ENCODE results near the gene NEK7.

Gene NEK7

GRCh38 chr1:198283222-198283621 lies 126.4 kb downstream of the NEK7 start:
- Histone ChIP-seq H3F3A (ENCODE audit: insufficient read depth, low read length) (no peaks in the 10 kb centered on the region), H4K20me1 (ENCODE audit: insufficient read depth, low read length) (no peaks in the 10 kb centered on the region), H2AFZ (ENCODE audit: low read length) (no peak overlapping the region), H3K4me2 (ENCODE audit: low read depth, low read length) (no peak overlapping the region), H3K4me1 (ENCODE audit: low read length) (peaks cover 8% of the 10 kb centered on the region; the same call in 1 of the 2 replicates), H3K9me2 (replicated peaks; ENCODE audit: insufficient read depth, low read length) (no peaks in the 10 kb centered on the region), H3K9ac (ENCODE audit: low read length) (no peak overlapping the region), H3K4me3 (ENCODE audit: low read length) (no peak overlapping the region), H3K9me3 (replicated peaks; ENCODE audit: insufficient read depth, low read length) (no peaks in the 10 kb centered on the region), H3K27me3 (replicated peaks; ENCODE audit: insufficient read depth, low read length) (no peaks in the 10 kb centered on the region), H3K27ac (ENCODE audit: low read length) (no peak overlapping the region), H3K79me2 (ENCODE audit: low read length) (no peaks in the 10 kb centered on the region), H3K36me3 (replicated peaks; ENCODE audit: insufficient read depth, low read length) (no peaks in the 10 kb centered on the region)
- no peak for DNase-seq
- TF ChIP-seq EZH2 (optimal IDR thresholded peaks at IDR 0.05; ENCODE audit: low read depth, low read length) (no peak), CTCF (IDR thresholded peaks at IDR 0.05; ENCODE audit: low read length) (no peak), EZH2phosphoT487 (IDR thresholded peaks at IDR 0.05; ENCODE audit: low read length) (no peak)

DNA sequence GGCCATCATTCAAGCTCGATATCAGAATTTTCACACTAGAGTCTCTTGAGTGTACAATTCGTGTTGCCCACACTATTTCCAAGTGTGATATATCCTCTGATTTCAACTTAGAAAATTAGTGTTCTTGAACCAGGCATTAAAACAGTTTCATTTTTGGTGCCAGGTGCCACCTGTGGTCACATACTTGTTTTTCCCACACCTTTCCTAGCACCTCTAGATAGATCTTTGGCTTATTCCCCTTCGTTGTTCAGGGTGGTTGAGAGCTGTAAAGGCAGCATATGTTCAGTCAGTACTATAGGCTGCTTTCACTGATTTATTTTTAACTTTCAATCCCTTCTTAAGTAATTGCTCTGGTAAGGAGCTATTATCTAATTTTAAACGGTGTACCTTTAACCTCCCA lies 131.1 kb downstream of the NEK7 start:
- Histone ChIP-seq H3K4me3 (ENCODE audit: low read length) (no peak overlapping the region), H3K79me2 (ENCODE audit: low read length) (no peaks in the 10 kb centered on the region), H3K4me2 (ENCODE audit: low read depth, low read length) (no peak overlapping the region), H3K9ac (ENCODE audit: low read length) (no peak overlapping the region), H3K9me3 (replicated peaks; ENCODE audit: insufficient read depth, low read length) (no peaks in the 10 kb centered on the region), H3F3A (ENCODE audit: insufficient read depth, low read length) (no peaks in the 10 kb centered on the region), H3K27me3 (replicated peaks; ENCODE audit: insufficient read depth, low read length) (no peaks in the 10 kb centered on the region), H3K27ac (ENCODE audit: low read length) (no peak overlapping the region), H4K20me1 (ENCODE audit: insufficient read depth, low read length) (no peaks in the 10 kb centered on the region), H2AFZ (ENCODE audit: low read length) (no peak overlapping the region), H3K9me2 (replicated peaks; ENCODE audit: insufficient read depth, low read length) (no peaks in the 10 kb centered on the region), H3K36me3 (replicated peaks; ENCODE audit: insufficient read depth, low read length) (no peaks in the 10 kb centered on the region; the same call in 1 of the 2 replicates), H3K4me1 (ENCODE audit: low read length) (peaks cover 8% of the 10 kb centered on the region; the same call in 1 of the 2 replicates)
- DNase-seq = no peak
- TF ChIP-seq EZH2 (optimal IDR thresholded peaks at IDR 0.05; ENCODE audit: low read depth, low read length) (no peak), EZH2phosphoT487 (IDR thresholded peaks at IDR 0.05; ENCODE audit: low read length) (no peak), CTCF (IDR thresholded peaks at IDR 0.05; ENCODE audit: low read length) (no peak)

DNA sequence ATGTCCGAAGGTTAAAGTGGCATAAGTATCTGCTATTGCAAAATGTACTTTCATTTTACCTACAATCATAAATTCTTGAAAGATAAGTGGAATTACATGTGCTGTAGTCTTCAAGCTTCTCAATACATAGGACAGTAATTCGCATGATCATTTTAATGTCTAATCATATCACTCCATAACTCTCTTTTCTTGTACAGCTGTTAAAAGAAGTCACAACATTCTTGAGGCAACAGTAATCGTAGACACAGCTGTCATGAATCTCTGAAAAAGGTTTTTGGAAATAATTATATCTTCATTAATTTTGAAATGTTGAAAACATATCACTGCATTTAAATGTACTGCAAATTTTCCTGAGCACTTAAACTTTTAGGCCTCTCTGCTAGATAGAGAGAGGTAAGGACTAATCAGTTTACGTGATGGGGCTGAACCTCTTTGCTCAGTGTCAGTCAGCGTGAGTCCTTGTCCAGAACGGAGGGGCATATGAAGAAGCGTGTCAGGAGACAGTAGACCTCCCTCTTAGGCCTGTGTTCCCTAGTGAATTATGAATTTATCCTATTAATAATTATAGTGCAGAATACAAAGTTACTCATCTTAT lies 133.4 kb downstream of the NEK7 start:
- no peaks in the 10 kb centered on the region for H3K79me2 ChIP-seq (ENCODE audit: low read length)
- H3K9me3 ChIP-seq (replicated peaks; ENCODE audit: insufficient read depth, low read length) = no peaks in the 10 kb centered on the region
- TF ChIP-seq EZH2 (optimal IDR thresholded peaks at IDR 0.05; ENCODE audit: low read depth, low read length) (no peak), EZH2phosphoT487 (IDR thresholded peaks at IDR 0.05; ENCODE audit: low read length) (no peak), CTCF (IDR thresholded peaks at IDR 0.05; ENCODE audit: low read length) (no peak)
- no peak overlapping the region for H3K4me2 ChIP-seq (ENCODE audit: low read depth, low read length)
- no peak for DNase-seq
- no peak overlapping the region for H3K9ac ChIP-seq (ENCODE audit: low read length)
- H4K20me1 ChIP-seq (ENCODE audit: insufficient read depth, low read length) = no peaks in the 10 kb centered on the region
- H3K9me2 ChIP-seq (replicated peaks; ENCODE audit: insufficient read depth, low read length) = no peaks in the 10 kb centered on the region
- H3K27ac ChIP-seq (ENCODE audit: low read length) = no peak overlapping the region
- no peaks in the 10 kb centered on the region for H3K27me3 ChIP-seq (replicated peaks; ENCODE audit: insufficient read depth, low read length)
- no peak overlapping the region for H2AFZ ChIP-seq (ENCODE audit: low read length)
- no peaks in the 10 kb centered on the region; the same call in 1 of the 2 replicates for H3K36me3 ChIP-seq (replicated peaks; ENCODE audit: insufficient read depth, low read length)
- peaks cover 8% of the 10 kb centered on the region; the same call in 1 of the 2 replicates for H3K4me1 ChIP-seq (ENCODE audit: low read length)
- H3F3A ChIP-seq (ENCODE audit: insufficient read depth, low read length) = no peaks in the 10 kb centered on the region
- no peak overlapping the region for H3K4me3 ChIP-seq (ENCODE audit: low read length)
